Measurements from ENCODE around the gene SCRG1. TPM values are rescaled to one million over a fixed set of nuclear protein-coding genes. Genes with fewer than 3 reads are reported as not detected.

SCRG1 gene
- total RNA-seq, 6 donors from 2014 or later = 0.09 to 0.27 TPM; not detected in 4

DNA sequence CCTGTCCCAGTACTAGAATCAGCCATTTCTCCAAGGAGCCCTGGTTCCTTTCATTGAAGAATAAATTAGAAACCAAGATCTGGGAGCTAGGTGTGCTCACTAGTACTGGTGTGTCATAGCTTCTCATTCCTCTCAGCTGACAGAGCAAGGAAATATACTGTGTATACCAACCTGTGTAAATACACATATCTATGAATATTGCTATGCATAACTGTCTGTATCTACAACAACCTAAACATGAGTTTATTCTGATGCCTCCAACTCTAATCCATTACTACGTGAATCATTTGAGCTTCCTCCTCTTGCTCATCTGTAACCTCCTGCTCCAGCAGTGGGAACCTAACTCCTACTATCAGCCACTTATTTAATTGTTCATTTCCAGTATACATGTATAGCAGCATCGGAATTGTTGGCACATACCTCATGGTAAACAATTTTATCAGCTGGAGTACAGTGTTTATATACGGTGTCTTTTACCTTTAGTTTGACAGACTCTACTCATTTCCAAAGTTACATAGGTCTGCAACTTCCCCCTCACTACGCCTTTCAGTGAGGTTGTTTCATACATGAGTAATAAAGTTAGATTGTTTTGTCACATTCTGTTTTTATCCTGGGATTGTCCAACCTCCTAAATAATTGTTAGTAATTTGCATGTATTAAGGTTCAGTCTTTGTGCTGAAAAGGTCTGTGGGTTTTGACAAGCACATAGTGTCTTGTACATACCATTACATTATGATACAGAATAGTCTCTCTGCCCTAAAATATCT, 7.1 kb upstream of the SCRG1 start:
- Histone ChIP-seq H3K4me1 (no peaks in the 10 kb centered on the region), H3K27ac (no peak overlapping the region), H3K36me3 (peaks cover 0 to 3% (median 0%) of the 10 kb centered on the region in 4 donors), H3K27me3 (no peaks in the 10 kb centered on the region), H3K4me3 (no peak overlapping the region), H3K9me3 (no peaks in the 10 kb centered on the region)
- no peak for DNase-seq
- TF ChIP-seq, protein P1, sequence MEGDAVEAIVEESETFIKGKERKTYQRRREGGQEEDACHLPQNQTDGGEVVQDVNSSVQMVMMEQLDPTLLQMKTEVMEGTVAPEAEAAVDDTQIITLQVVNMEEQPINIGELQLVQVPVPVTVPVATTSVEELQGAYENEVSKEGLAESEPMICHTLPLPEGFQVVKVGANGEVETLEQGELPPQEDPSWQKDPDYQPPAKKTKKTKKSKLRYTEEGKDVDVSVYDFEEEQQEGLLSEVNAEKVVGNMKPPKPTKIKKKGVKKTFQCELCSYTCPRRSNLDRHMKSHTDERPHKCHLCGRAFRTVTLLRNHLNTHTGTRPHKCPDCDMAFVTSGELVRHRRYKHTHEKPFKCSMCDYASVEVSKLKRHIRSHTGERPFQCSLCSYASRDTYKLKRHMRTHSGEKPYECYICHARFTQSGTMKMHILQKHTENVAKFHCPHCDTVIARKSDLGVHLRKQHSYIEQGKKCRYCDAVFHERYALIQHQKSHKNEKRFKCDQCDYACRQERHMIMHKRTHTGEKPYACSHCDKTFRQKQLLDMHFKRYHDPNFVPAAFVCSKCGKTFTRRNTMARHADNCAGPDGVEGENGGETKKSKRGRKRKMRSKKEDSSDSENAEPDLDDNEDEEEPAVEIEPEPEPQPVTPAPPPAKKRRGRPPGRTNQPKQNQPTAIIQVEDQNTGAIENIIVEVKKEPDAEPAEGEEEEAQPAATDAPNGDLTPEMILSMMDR (IDR thresholded peaks at IDR 0.05) = no peak
- no peak for TF ChIP-seq EP300 (IDR thresholded peaks at IDR 0.05)
- TF ChIP-seq POLR2AphosphoS5 (IDR thresholded peaks at IDR 0.05) = no peak
- TF ChIP-seq POLR2A (IDR thresholded peaks at IDR 0.05) = no peak
- 91 to 92% methylated on average over 4 of the region's 4 CpGs for WGBS, 2 donors
- ATAC-seq (ENCODE audit: low FRiP score in 2 of 2) = no peak

DNA sequence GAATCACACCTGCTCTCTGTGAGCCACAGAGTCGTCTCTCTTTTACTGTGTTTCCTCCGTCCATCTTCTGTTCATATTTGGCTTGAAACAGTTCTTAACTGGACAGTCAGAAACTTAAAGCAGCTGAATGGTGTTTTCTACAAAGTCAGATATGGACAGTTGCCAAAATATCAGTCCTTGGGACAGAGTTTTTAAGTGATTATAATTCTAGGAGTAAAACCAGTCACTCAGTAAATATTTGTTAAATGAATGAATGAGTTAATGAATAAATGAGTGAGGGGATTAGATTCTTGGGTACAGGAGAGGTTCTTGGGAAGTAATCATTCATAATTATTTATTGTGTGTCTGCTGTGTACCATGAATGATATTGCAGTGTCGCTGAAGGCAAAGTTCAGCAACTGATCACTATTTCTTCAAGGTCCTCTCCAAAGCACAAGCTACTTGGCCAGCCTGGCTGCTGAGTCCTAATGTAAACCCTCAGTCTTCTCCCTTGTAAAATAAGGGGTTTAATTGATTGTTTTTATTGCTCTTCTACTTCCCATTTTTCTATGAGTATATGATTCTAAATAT, 5.5 kb upstream of the SCRG1 start:
- H3K9me3 ChIP-seq = no peaks in the 10 kb centered on the region
- no peak for ATAC-seq (ENCODE audit: low FRiP score in 2 of 2)
- no peak overlapping the region for H3K4me3 ChIP-seq
- WGBS, 2 donors = 77 to 78% methylated on average over 3 of the region's 3 CpGs
- H3K27me3 ChIP-seq = no peaks in the 10 kb centered on the region
- no peak for TF ChIP-seq POLR2AphosphoS5 (IDR thresholded peaks at IDR 0.05)
- TF ChIP-seq, protein P1 (IDR thresholded peaks at IDR 0.05) = no peak
- no peak for TF ChIP-seq POLR2A (IDR thresholded peaks at IDR 0.05)
- TF ChIP-seq EP300 (IDR thresholded peaks at IDR 0.05) = no peak
- H3K27ac ChIP-seq = no peak overlapping the region
- peaks cover 0 to 3% (median 0%) of the 10 kb centered on the region in 4 donors for H3K36me3 ChIP-seq
- no peak for DNase-seq
- no peaks in the 10 kb centered on the region for H3K4me1 ChIP-seq

DNA sequence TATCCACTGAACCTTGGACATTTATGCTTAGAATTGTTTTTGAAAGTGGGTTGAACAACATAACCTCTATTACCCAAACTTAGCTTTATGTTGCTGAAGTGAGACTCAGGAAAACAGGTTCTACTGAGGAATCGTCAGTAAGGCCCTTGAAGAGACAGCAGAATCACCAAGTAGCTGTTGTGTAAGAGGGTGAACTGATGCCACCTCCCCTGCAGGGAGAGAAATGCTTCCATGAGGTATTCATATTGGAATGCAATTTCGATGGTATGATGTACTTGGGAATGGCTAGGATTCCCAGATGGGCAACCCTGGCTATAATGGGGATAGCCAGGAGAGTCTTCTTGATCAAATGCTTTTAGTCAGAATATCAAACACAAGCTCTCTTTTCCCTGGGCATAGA, 4.1 kb upstream of the SCRG1 start:
- TF ChIP-seq POLR2A (IDR thresholded peaks at IDR 0.05) (no peak), POLR2AphosphoS5 (IDR thresholded peaks at IDR 0.05) (no peak), EP300 (IDR thresholded peaks at IDR 0.05) (no peak)
- TF ChIP-seq, protein P1 (IDR thresholded peaks at IDR 0.05) = no peak
- 89 to 93% methylated on average over 2 of the region's 2 CpGs for WGBS, 2 donors
- Histone ChIP-seq H3K9me3 (no peaks in the 10 kb centered on the region), H3K4me3 (no peak overlapping the region), H3K27me3 (no peaks in the 10 kb centered on the region), H3K4me1 (no peaks in the 10 kb centered on the region), H3K27ac (no peak overlapping the region), H3K36me3 (peaks cover 0 to 3% (median 0%) of the 10 kb centered on the region in 4 donors)
- DNase-seq (no peak), ATAC-seq (ENCODE audit: low FRiP score in 2 of 2) (no peak)

DNA sequence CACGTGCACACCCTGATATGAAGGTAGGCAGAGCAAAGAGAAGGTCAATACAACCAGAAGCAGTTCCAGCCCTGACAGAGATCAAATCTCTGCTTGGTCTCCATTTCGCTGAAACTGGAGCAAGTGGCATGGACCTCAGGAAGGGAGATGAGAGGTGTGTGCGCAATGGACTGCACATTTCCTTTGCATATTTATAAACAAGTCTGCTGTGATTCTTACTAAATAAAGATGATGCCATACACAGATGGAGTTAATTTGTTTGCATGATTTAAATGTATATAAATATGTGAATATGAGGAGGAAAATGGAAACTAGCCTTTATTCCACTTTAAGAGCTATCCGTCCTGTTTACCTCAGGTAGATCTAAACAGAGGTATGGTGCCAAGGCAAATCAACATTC, 2.1 kb upstream of the SCRG1 start:
- H3K4me1 ChIP-seq = no peaks in the 10 kb centered on the region
- H3K4me3 ChIP-seq = no peak overlapping the region
- ATAC-seq (ENCODE audit: low FRiP score in 2 of 2) = no peak
- no peaks in the 10 kb centered on the region for H3K9me3 ChIP-seq
- DNase-seq = no peak
- 95 to 96% methylated on average over 4 of the region's 4 CpGs for WGBS, 2 donors
- TF ChIP-seq, protein P1 (IDR thresholded peaks at IDR 0.05) = no peak
- no peak for TF ChIP-seq POLR2A (IDR thresholded peaks at IDR 0.05)
- TF ChIP-seq EP300 (IDR thresholded peaks at IDR 0.05) = no peak
- TF ChIP-seq POLR2AphosphoS5 (IDR thresholded peaks at IDR 0.05) = no peak
- H3K27ac ChIP-seq = no peak overlapping the region
- H3K27me3 ChIP-seq = no peaks in the 10 kb centered on the region
- H3K36me3 ChIP-seq = peaks cover 0 to 3% (median 0%) of the 10 kb centered on the region in 4 donors

Measured in upper lobe of left lung (tissue), 6 donors.